HG02973 (cell line): ENCODE data around the gene FOXN4.

Experiments
- ATAC-seq: cut with Tn5 transposase; IDR thresholded peaks from one replicate; pipeline ENCODE4 v1.9.1; 2021; ENCODE audit warnings: moderate library complexity; ENCODE audit not compliant: unreplicated experiment

Gene FOXN4

GRCh38 chr12:109284392-109284791, 24.7 kb downstream of the FOXN4 start:
- ATAC-seq: no peak

- no peak for ATAC-seq
Observed at GRCh38 chr12:109281452-109281851, 27.6 kb downstream of the FOXN4 start.

GRCh38 chr12:109279525-109279924, 29.6 kb downstream of the FOXN4 start:
- ATAC-seq: no peak

GRCh38 chr12:109278912-109279311, 30.2 kb downstream of the FOXN4 start:
- ATAC-seq: no peak

- ATAC-seq: no peak
Observed at GRCh38 chr12:109277899-109278762, 31.0 kb downstream of the FOXN4 start.

- ATAC-seq: no peak
Observed at GRCh38 chr12:109277255-109277898, 31.7 kb downstream of the FOXN4 start.

GRCh38 chr12:109276160-109276559, 32.9 kb downstream of the FOXN4 start:
- ATAC-seq: no peak

GRCh38 chr12:109275173-109275572, 33.9 kb downstream of the FOXN4 start:
- no peak for ATAC-seq

GRCh38 chr12:109274381-109274780, 34.7 kb downstream of the FOXN4 start:
- no peak for ATAC-seq

- ATAC-seq: no peak
Observed at GRCh38 chr12:109273354-109273753, 35.7 kb downstream of the FOXN4 start.

GRCh38 chr12:109271418-109271817, 37.7 kb downstream of the FOXN4 start:
- no peak for ATAC-seq

GRCh38 chr12:109270494-109270893, 38.6 kb downstream of the FOXN4 start:
- no peak for ATAC-seq

GRCh38 chr12:109269428-109269827, 39.7 kb downstream of the FOXN4 start:
- no peak for ATAC-seq

GRCh38 chr12:109268896-109269295, 40.2 kb downstream of the FOXN4 start:
- ATAC-seq: no peak

- ATAC-seq: no peak
Observed at GRCh38 chr12:109267361-109267760, 41.7 kb downstream of the FOXN4 start.

GRCh38 chr12:109266106-109266879, 42.8 kb downstream of the FOXN4 start:
- no peak for ATAC-seq

- no peak for ATAC-seq
Observed at GRCh38 chr12:109264943-109265650, 44.0 kb downstream of the FOXN4 start.

- no peak for ATAC-seq
Observed at GRCh38 chr12:109264095-109264942, 44.8 kb downstream of the FOXN4 start.

- no peak for ATAC-seq
Observed at GRCh38 chr12:109263439-109263838, 45.6 kb downstream of the FOXN4 start.

GRCh38 chr12:109261939-109262338, 47.1 kb downstream of the FOXN4 start:
- ATAC-seq: no peak
